ENCODE measurements around the gene ATL3.

GRCh38 chr11:63680834-63681320 lies 9.7 kb upstream of the ATL3 start:
- TF ChIP-seq CTCF (IDR thresholded peaks at IDR 0.05) = no peak
- no peak for TF ChIP-seq POLR2A (IDR thresholded peaks at IDR 0.05)

Measured in right lobe of liver (tissue), 4 donors.